Measurements from ENCODE around the gene MYO1C.

The MYO1C gene

GRCh38 chr17:1485423-1486376 lies 6.8 kb downstream of the MYO1C start:
- DNase-seq (ENCODE audit: low read depth in 2 of 2, low spot score in 1 of 2): peak; percentile 47 to 55

DNA sequence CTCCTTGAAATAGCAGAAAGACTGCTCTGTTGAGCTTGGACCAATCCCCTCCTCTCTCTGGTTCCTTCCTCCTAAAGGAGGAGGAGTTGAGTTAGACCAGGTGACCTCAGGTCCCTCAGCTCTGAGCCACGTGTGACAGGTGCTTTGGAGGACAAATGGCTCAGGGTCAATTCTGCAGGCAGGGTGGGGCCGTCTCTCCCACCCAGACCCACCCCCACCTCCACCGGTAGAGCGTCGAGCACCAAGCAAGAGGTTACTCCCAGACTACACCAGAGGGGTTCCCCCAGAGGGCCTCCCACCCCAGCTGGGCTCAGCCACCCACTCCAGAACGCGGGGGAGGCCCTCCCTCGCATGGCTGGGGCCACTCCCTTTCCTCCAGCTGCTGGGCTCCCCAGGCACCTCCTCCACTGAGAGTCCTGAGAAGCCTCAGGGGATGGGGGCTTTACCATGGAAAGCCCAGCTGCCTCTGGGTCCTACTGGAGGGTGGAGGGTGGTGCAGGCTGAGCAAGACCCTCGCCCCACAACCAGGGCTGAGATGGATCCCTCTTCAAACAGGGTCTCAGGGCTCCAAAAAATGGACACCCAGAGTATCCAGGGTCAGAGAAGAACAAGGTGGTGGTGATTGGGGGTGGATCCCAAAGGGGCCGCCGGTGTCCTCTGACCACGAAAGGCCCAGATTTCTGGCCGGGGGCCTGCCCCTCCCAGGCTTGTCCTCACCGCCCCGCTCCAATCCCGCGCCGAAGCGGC lies 7.6 kb downstream of the MYO1C start:
- DNase-seq (ENCODE audit: low read depth in 2 of 2, low spot score in 1 of 2): peak in 1 of 2 donors; percentile 32

GRCh38 chr17:1484060-1484535 lies 8.4 kb downstream of the MYO1C start:
- no peak for DNase-seq (ENCODE audit: low read depth in 2 of 2, low spot score in 1 of 2)

DNA sequence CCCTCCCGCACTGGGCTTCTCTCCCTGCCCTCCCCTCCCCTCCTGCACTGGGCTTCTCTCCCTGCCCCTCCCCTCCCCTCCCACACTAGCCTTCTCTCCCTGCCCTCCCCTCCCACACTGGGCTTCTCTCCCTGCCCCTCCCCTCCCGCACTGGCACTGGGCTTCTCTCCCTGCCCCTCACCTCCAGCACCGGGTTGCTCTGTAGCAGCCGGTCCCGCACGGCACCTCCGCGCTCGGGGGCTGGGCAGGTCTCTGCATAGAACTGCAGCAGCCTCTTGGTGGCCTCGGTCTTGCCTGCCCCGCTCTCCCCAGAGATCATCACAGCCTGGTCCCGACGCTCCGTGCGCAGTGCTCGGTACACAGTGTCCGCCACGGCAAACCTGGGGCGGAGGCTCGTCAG lies 9.8 kb downstream of the MYO1C start:
- no peak for DNase-seq (ENCODE audit: low read depth in 2 of 2, low spot score in 1 of 2)

DNA sequence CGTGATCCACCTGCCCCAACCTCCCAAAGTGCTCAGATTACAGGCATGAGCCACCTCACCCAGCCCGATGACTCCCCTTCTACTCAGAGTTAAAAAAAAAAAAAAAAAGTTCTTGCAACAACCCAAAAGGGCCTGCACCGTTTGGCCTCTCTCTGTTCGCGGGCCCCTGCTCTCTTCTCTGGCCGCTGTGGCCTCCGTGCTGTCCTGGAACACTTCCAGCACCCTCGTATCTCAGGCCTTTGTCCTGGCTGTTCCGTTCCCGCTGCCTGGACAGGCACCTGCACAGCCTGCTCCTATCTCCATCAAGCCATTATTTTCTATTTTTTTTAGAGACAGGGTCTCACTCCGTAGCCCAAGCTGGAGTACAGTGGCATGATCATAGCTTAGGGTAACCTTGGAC lies 10.8 kb downstream of the MYO1C start:
- no peak for DNase-seq (ENCODE audit: low read depth in 2 of 2, low spot score in 1 of 2)

DNA sequence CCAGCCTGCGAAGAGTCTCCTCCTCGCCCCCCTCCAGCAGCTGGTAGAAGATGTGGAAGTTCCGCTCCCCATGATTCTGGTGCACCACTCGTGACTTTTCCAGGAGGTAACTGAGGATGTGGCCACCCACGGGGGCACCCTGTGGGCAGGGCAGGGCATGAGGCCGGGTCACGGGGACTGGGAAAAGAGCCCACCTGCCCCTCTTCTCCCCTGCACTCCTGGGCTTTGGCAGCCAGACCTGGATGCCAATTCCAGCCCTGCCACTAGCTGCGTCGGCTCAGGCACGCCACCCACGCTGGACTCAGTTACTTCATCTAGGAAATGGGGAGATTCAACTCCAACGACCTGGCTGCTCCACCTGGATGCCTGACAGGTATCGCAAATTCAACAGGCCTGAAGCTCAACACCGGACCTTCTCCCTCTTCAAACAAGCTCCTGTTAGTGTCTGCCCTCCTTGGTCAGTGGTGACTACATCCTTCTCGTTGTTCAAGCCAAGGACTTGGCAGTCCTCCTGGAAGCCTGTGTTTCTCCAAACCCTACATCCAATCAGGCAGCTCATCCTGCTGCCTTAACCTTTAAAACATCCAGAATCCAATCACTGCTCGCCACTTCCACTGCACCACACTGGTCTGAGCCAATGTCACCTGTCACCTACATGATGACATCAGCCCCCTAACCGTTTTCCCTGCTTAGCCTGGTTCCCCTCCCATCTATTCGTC lies 11.6 kb downstream of the MYO1C start:
- no peak for DNase-seq (ENCODE audit: low read depth in 2 of 2, low spot score in 1 of 2)

GRCh38 chr17:1478418-1478817 lies 14.1 kb downstream of the MYO1C start:
- DNase-seq (ENCODE audit: low read depth in 2 of 2, low spot score in 1 of 2): no peak

GRCh38 chr17:1475321-1475854 lies 17.1 kb downstream of the MYO1C start:
- DNase-seq (ENCODE audit: low read depth in 2 of 2, low spot score in 1 of 2): no peak

DNA sequence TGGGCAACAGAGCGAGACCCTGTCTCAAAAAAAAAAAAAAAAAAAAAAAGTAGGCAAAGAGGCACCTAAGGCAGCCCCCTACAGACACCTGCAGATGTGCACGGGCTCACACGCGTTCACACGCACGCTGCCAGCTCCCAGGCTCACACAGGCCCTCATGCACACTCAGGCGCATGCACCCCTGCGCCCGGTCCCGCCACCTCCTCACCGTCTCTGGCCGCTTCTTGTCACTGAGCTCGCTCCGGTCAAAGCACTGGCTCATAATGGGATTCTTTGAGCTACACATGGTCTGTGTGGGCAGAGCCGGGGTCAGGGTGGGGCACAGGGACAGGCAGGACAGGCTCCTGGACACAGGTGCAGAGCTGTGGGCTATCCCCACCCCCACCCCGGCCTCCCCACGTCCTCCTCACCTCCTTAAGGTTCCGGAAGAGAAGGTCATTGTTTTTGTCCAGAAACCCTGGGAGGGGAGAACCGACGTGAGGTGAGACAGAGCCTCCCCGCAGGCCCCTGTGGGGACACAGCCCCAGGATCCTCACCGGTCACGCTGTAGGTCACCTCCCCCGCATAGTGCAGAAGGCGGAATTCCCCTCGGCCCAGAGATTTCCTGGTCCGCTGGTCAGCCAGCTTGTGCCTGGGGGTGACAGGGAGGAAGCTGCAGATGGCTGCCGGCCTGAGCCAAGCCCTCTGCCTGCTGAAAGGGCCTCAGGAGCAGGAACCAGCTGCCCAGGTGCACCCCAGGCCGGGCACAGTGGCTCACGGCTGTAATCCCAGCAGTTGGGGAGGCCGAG lies 17.9 kb downstream of the MYO1C start:
- no peak for DNase-seq (ENCODE audit: low read depth in 2 of 2, low spot score in 1 of 2)

GRCh38 chr17:1473841-1474240 lies 18.6 kb downstream of the MYO1C start:
- no peak for DNase-seq (ENCODE audit: low read depth in 2 of 2, low spot score in 1 of 2)

GRCh38 chr17:1473170-1473569 lies 19.3 kb downstream of the MYO1C start:
- no peak for DNase-seq (ENCODE audit: low read depth in 2 of 2, low spot score in 1 of 2)

DNA sequence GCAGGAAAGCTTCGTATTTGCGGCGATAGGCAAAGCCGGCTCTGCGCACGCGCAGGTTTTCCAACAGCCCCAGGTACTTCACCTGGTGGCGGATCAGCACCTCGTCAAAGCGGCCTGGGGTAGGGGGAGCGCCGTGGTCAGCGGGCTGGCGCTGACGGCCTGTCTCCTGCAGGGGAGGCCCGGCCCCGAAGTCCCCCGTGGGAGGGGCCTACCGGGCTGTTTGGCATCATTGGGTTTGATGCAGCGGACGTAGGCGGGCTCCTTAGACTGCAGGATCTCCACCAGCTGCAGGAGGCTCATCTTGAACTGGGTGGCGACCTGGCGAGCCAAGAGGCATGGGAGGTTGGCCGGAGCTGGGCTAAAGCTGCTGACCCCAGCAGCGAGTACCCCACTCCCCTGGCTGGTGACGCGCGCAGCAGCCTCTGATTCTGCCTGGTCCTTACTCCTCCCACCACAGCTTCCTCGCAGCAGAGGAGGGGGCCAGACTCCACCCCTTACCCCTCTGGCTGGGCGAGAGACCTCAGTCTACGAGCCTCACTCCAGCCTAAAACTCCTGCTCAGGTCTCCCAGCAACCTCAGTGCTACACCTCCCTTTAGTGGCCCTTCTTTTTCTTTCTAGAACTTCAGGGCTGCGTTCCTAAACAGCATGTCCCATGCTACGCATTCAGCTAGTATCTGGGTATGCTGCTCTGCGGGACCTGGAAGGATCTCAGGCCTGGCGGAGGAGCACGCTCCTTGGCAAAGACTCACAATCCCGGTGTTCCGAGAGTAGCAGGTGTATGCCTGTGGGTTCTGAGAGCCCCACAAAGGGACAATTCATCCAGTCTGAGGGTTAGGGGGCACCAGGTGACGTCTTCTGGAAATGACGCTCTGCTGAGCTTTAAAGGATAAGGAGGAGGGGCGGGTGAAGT lies 20.3 kb downstream of the MYO1C start:
- no peak for DNase-seq (ENCODE audit: low read depth in 2 of 2, low spot score in 1 of 2)

DNA sequence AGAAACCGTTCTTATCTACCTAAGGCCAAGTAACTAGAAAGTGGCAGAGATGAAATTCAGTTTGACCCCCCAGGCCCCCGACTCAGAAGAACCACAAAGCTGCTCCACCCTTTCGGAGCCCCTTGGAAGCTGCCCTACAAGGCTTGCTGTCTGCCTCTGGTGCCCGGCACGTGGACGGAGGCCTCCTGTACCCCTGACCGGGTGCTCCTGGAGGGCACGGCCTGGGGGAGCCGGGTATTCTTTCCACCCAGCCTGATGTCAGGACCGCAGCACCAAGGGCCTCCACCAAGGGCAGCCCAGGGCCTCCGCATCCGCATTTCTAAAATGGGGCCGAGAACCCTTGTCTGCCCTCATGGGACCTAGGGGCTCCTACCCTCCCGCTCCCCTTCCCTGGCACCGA lies 21.0 kb downstream of the MYO1C start:
- DNase-seq (ENCODE audit: low read depth in 2 of 2, low spot score in 1 of 2): no peak

DNA sequence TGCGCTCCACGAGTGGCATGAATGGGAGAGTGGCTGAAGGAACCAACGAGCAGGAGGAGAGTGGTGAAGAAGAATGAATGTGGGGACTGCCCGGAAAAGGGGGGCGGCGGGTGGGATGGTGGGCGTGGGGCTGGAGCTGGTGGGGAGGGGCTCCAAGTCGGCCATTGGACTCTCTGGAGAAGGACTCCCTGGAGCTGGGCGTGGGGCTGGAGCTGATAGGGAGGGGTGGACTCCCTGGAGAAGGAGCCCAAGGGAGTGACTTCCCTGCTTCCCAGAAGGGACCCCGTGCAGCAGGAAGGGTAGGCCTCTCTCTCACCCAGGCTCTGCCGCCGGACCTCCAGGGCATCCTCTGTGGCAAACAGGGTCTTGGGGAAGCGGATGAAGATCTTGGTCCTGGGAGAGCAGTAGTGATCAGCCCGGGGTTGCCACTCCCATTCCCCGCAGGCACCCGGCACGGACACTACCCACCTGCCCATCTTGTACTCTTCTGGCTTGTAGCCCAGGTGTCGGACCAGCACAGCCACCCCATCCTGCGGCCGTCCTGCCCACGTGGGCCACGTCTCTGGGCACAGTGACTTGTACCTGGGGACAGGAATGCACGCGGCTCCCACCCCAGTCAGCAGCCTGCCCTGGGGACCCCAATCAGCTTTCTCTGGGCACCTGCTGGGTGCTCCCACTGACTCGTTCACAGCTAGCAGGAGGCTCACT lies 21.6 kb downstream of the MYO1C start:
- no peak for DNase-seq (ENCODE audit: low read depth in 2 of 2, low spot score in 1 of 2)

DNA sequence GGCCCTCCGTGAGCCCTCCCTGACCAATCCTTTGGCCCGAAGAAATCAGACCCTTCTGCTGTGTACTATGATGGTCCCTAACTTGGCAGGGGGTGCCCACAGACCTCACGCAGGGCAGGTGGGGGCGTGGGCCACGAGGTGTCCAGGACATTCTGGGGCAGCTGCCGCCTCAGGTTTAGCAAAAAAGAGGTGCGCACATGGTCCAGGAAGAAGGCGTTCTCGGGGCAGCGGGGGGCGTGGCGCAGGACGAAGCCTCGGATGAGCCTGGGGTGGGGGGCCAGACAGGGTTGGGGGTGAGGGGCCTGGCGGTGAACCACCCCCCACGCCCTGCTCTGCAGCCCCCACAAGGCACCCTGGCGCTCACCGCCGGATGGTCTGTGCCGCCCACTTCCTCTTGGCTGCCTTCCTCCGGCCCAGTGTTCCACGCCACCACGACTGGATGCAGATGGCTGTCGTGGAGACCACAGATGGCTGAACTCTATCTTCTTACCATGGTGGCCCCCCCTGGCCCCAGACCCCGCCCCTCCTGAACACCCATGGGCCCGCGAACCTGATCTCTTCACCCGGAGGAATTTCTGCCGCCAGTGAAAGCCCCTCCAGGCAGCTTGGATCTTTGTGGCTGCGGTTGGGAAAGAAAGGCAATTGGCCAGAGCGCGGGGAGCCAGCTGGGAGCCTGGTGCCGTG lies 22.3 kb downstream of the MYO1C start:
- no peak for DNase-seq (ENCODE audit: low read depth in 2 of 2, low spot score in 1 of 2)

DNA sequence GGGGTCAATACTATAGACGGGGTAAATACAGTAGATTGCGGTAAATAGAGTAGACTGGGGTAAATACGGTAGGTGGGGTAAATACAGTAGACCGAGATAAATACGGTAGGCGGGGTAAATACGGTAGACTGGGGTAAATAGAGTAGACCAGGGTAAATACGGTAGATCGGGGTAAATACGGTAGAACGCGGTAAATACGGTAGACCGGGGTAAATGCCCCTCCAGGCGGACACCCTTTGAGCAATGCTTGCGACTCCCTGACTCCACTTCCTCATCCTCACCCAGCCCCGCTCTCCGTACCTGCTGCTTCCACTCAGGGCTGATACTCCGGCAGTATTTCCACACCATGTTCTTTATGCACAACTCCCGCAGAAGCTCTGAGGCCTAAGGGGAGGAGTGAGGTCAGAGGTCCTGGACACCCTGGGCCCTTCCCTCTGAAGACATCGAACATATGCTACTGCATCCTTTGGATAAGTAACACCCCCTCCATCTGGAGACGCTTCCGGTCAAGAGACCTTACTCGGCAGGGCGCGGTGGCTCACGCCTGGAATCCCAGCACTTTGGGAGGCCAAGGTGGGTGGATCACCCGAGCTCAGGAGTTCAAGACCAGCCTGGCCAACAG lies 23.1 kb downstream of the MYO1C start:
- no peak for DNase-seq (ENCODE audit: low read depth in 2 of 2, low spot score in 1 of 2)

GRCh38 chr17:1467898-1468492 lies 24.5 kb downstream of the MYO1C start:
- DNase-seq (ENCODE audit: low read depth in 2 of 2, low spot score in 1 of 2): no peak
